OCI-LY7 (cell line): ENCODE data around the gene ANKFY1.

Source experiments
- CTCF ChIP-seq: fragments of 200-600 bp; sonication (generic); conservative IDR thresholded peaks from 2 replicates; pipeline ENCODE4 v1.5.1; 2014; ENCODE audit warnings: mild to moderate bottlenecking, antibody characterized with exemption, low read length, moderate library complexity, mixed read lengths
- EZH2phosphoT487 ChIP-seq: fragments of 200-600 bp; sonication (generic); IDR thresholded peaks from 2 replicates; pipeline ENCODE4 v1.6.1; 2018; ENCODE audit warnings: low read depth, borderline replicate concordance, mild to moderate bottlenecking, mixed run types, antibody characterized with exemption, low read length, moderate library complexity, mixed read lengths

- TF ChIP-seq CTCF (no peak), EZH2phosphoT487 (no peak)
These were observed 84.7 kb downstream of the ANKFY1 start for GRCh38 chr17:4179071-4179470.
